Mononuclear cell (primary cell): Measurements from ENCODE around the gene KAT5. TPM values are rescaled to one million over a fixed set of nuclear protein-coding genes. Genes with fewer than 3 reads are reported as not detected.
"Not testable (repeated sequence)": the region's sequence is repeated elsewhere in the genome, so short reads cannot be mapped to it uniquely, and the experiment has no call there.

Experiments
- H3K27me3 ChIP-seq: 2 replicates; pipeline ENCODE4 v1.6.0; 2011; ENCODE audit warnings: low read length, control low read depth; ENCODE audit not compliant: insufficient read depth
- H3K4me1 ChIP-seq: 2 replicates; pipeline ENCODE4 v1.5.1; 2011; ENCODE audit warnings: mild to moderate bottlenecking, low read length, control low read depth; ENCODE audit not compliant: insufficient read depth
- H3K4me3 ChIP-seq: 2 replicates; pipeline ENCODE4 v1.5.1; 2011; ENCODE audit warnings: mild to moderate bottlenecking, low read length, moderate library complexity
- H3K9me3 ChIP-seq: 2 replicates; pipeline ENCODE4 v1.5.1; 2011; ENCODE audit warnings: low read depth, mild to moderate bottlenecking, control low read depth, low read length
- total RNA-seq: library from RNA; depleted of rRNA; stranded (reverse); fragments of >200 nt; gene quantifications from one replicate; pipeline ENCODE4 v1.2.3, GENCODE V29; 2012

KAT5 gene
- total RNA-seq, result 38.0 TPM

- no peaks in the 10 kb centered on the region for H3K9me3 ChIP-seq
- H3K4me1 ChIP-seq, result peaks cover 21% of the 10 kb centered on the region
- no peaks in the 10 kb centered on the region for H3K27me3 ChIP-seq
- peak within 1 kb of the TSS; percentile 66 for H3K4me3 ChIP-seq
These were observed at the start of gene KAT5 for GRCh38 chr11:65711785-65712632. TSS of gene KAT5 (plus strand) at chr11:65712252. CDS start at chr11:65712268, 16 bp downstream.

GRCh38 chr11:65662799-65663638, 49.0 kb upstream of the KAT5 start, which contains the start of gene RELA:
TSS of gene RELA (minus strand) at chr11:65662916. CDS start at chr11:65662832, 84 bp downstream.
- peaks cover 34% of the 10 kb centered on the region for H3K4me1 ChIP-seq
- no peaks in the 10 kb centered on the region for H3K9me3 ChIP-seq
- peak within 1 kb of the TSS; percentile 88 for H3K4me3 ChIP-seq
- H3K27me3 ChIP-seq, result no peaks in the 10 kb centered on the region

GRCh38 chr11:65663639-65664200, 48.3 kb upstream of the KAT5 start:
- no peaks in the 10 kb centered on the region for H3K27me3 ChIP-seq
- peaks cover 34% of the 10 kb centered on the region for H3K4me1 ChIP-seq
- no peaks in the 10 kb centered on the region for H3K9me3 ChIP-seq
- H3K4me3 ChIP-seq, result peak overlapping the region; percentile 88

- no peaks in the 10 kb centered on the region for H3K9me3 ChIP-seq
- no peaks in the 10 kb centered on the region for H3K27me3 ChIP-seq
These were observed 39.7 kb upstream of the KAT5 start for GRCh38 chr11:65672180-65672860.

GRCh38 chr11:65672982-65673381, 39.1 kb upstream of the KAT5 start:
- Histone ChIP-seq H3K4me3 (no peak overlapping the region), H3K27me3 (no peaks in the 10 kb centered on the region), H3K9me3 (no peaks in the 10 kb centered on the region), H3K4me1 (no peaks in the 10 kb centered on the region)

More at GRCh38 chr11:65672180-65672860, 39.7 kb upstream of the KAT5 start:
- Histone ChIP-seq H3K4me1 (no peaks in the 10 kb centered on the region), H3K4me3 (no peak overlapping the region)

- Histone ChIP-seq H3K4me3 (no peak overlapping the region), H3K27me3 (no peaks in the 10 kb centered on the region), H3K4me1 (no peaks in the 10 kb centered on the region), H3K9me3 (no peaks in the 10 kb centered on the region)
These were observed 31.8 kb upstream of the KAT5 start for GRCh38 chr11:65680192-65680743.

GRCh38 chr11:65683480-65683879, 28.6 kb upstream of the KAT5 start:
- H3K4me1 ChIP-seq, result not testable (repeated sequence)

GRCh38 chr11:65685981-65686380, 26.1 kb upstream of the KAT5 start:
- Histone ChIP-seq H3K9me3 (no peaks in the 10 kb centered on the region), H3K4me1 (no peaks in the 10 kb centered on the region), H3K4me3 (no peak overlapping the region), H3K27me3 (no peaks in the 10 kb centered on the region)

More at GRCh38 chr11:65683480-65683879, 28.6 kb upstream of the KAT5 start:
- not testable (repeated sequence) for H3K9me3 ChIP-seq, H3K27me3 ChIP-seq, H3K4me3 ChIP-seq

GRCh38 chr11:65691847-65692246, 20.2 kb upstream of the KAT5 start:
- not testable (repeated sequence) for H3K9me3 ChIP-seq, H3K4me3 ChIP-seq, H3K4me1 ChIP-seq, H3K27me3 ChIP-seq

GRCh38 chr11:65692367-65692766, 19.7 kb upstream of the KAT5 start:
- H3K4me3 ChIP-seq, result no peak overlapping the region
- no peaks in the 10 kb centered on the region for H3K4me1 ChIP-seq
- H3K27me3 ChIP-seq, result no peaks in the 10 kb centered on the region
- no peaks in the 10 kb centered on the region for H3K9me3 ChIP-seq

- Histone ChIP-seq H3K4me1 (no peaks in the 10 kb centered on the region), H3K4me3 (no peak overlapping the region), H3K9me3 (no peaks in the 10 kb centered on the region), H3K27me3 (no peaks in the 10 kb centered on the region)
These were observed 16.4 kb upstream of the KAT5 start for GRCh38 chr11:65695459-65696241.

- no peaks in the 10 kb centered on the region for H3K4me1 ChIP-seq
- H3K9me3 ChIP-seq, result no peaks in the 10 kb centered on the region
- H3K27me3 ChIP-seq, result no peaks in the 10 kb centered on the region
These were observed 15.1 kb upstream of the KAT5 start for GRCh38 chr11:65696802-65697552.

GRCh38 chr11:65698205-65698604, 13.8 kb upstream of the KAT5 start:
- Histone ChIP-seq H3K27me3 (no peaks in the 10 kb centered on the region), H3K4me3 (no peak overlapping the region), H3K4me1 (no peaks in the 10 kb centered on the region), H3K9me3 (no peaks in the 10 kb centered on the region)

More at GRCh38 chr11:65696802-65697552, 15.1 kb upstream of the KAT5 start:
- no peak overlapping the region for H3K4me3 ChIP-seq
